ENCODE data around the gene GJA9. TPM values are rescaled to one million over a fixed set of nuclear protein-coding genes. Genes with fewer than 3 reads are reported as not detected.

GJA9 gene
- total RNA-seq, 1 donor: not detected

GRCh38 chr1:38888423-38889333, 7.3 kb upstream of the GJA9 start:
- Histone ChIP-seq H4K20me1 (ENCODE audit: insufficient read depth, low read length) (no peaks in the 10 kb centered on the region), H3K27ac (ENCODE audit: low read depth, low read length) (no peak overlapping the region), H3K79me2 (ENCODE audit: insufficient read depth, low read length) (no peaks in the 10 kb centered on the region), H2AFZ (ENCODE audit: low read length) (no peak overlapping the region), H3K4me3 (ENCODE audit: insufficient read depth, low read length) (no peak overlapping the region), H3K36me3 (ENCODE audit: insufficient read depth, low read length) (no peaks in the 10 kb centered on the region), H3K27me3 (ENCODE audit: insufficient read depth, low read length) (no peaks in the 10 kb centered on the region), H3K4me2 (ENCODE audit: insufficient read depth, low read length) (no peak overlapping the region), H3K4me1 (ENCODE audit: insufficient read depth, low read length) (no peaks in the 10 kb centered on the region), H3K9me3 (ENCODE audit: low read depth, low read length) (no peaks in the 10 kb centered on the region)
- TF ChIP-seq CTCF (IDR thresholded peaks at IDR 0.05; ENCODE audit: extremely low read depth, low read depth, low read length): no peak
- DNase-seq (ENCODE audit: insufficient read length, low spot score, missing footprints): no peak

- TF ChIP-seq CTCF (IDR thresholded peaks at IDR 0.05; ENCODE audit: extremely low read depth, low read depth, low read length): no peak
- no peaks in the 10 kb centered on the region for H4K20me1 ChIP-seq (ENCODE audit: insufficient read depth, low read length)
- no peak overlapping the region for H3K4me3 ChIP-seq (ENCODE audit: insufficient read depth, low read length)
- no peaks in the 10 kb centered on the region for H3K27me3 ChIP-seq (ENCODE audit: insufficient read depth, low read length)
- H3K79me2 ChIP-seq (ENCODE audit: insufficient read depth, low read length): peaks cover 5% of the 10 kb centered on the region
- no peaks in the 10 kb centered on the region for H3K4me1 ChIP-seq (ENCODE audit: insufficient read depth, low read length)
- DNase-seq (ENCODE audit: insufficient read length, low spot score, missing footprints): peak; percentile 61
- no peak overlapping the region for H2AFZ ChIP-seq (ENCODE audit: low read length)
- no peak overlapping the region for H3K4me2 ChIP-seq (ENCODE audit: insufficient read depth, low read length)
- no peaks in the 10 kb centered on the region for H3K9me3 ChIP-seq (ENCODE audit: low read depth, low read length)
- H3K36me3 ChIP-seq (ENCODE audit: insufficient read depth, low read length): no peaks in the 10 kb centered on the region
- no peak overlapping the region for H3K27ac ChIP-seq (ENCODE audit: low read depth, low read length)
Observed at GRCh38 chr1:38885092-38885491, 3.7 kb upstream of the GJA9 start.

DNA sequence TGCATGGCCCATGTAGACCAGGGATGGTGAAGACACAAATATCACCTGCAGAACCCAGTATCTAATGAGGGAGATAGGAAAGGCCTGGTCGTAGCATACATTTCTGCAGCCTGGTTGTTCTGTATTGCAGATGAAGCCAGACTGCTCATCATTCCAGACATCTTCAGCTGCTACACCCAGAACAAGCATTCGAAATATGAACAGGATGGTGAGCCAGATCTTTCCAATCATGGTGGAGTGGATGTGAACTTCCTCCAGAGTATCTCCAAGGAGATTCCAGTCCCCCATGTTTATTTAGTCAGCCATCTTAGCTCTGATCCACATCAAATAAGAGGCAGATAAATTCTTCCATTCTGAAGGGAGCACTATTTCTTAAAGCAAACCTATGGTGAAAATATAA, 5.6 kb downstream of the GJA9 start:
- Histone ChIP-seq H3K27me3 (ENCODE audit: insufficient read depth, low read length) (no peaks in the 10 kb centered on the region), H3K4me2 (ENCODE audit: insufficient read depth, low read length) (no peak overlapping the region), H3K36me3 (ENCODE audit: insufficient read depth, low read length) (no peaks in the 10 kb centered on the region), H3K79me2 (ENCODE audit: insufficient read depth, low read length) (peaks cover 49% of the 10 kb centered on the region), H4K20me1 (ENCODE audit: insufficient read depth, low read length) (peaks cover 4% of the 10 kb centered on the region), H3K4me3 (ENCODE audit: insufficient read depth, low read length) (no peak overlapping the region), H3K9me3 (ENCODE audit: low read depth, low read length) (no peaks in the 10 kb centered on the region), H3K27ac (ENCODE audit: low read depth, low read length) (no peak overlapping the region), H3K4me1 (ENCODE audit: insufficient read depth, low read length) (peaks cover 10% of the 10 kb centered on the region), H2AFZ (ENCODE audit: low read length) (peak overlapping the region; percentile 18)
- DNase-seq (ENCODE audit: insufficient read length, low spot score, missing footprints): no peak
- no peak for TF ChIP-seq CTCF (IDR thresholded peaks at IDR 0.05; ENCODE audit: extremely low read depth, low read depth, low read length)

Data from osteoblast (primary cell).